ENCODE data around the gene TBC1D22A. TPM values are rescaled to one million over a fixed set of nuclear protein-coding genes. Genes with fewer than 3 reads are reported as not detected.

The TBC1D22A gene
- total and polyA plus RNA-seq, 4 donors, result 4.1 to 12.4 (median 8.4) TPM

GRCh38 chr22:46906326-46907045, 144.0 kb downstream of the TBC1D22A start:
- Histone ChIP-seq H3K27ac (ENCODE audit: low read depth in 1 of 2, low read length in 2 of 2) (no peak overlapping the region), H3K36me3 (ENCODE audit: control insufficient read depth in 4 of 4, insufficient read depth in 3 of 4, low read depth in 1 of 4, low read length in 3 of 4) (peaks cover 0 to 3% (median 0%) of the 10 kb centered on the region in 4 donors), H3K9me3 (ENCODE audit: control insufficient read depth in 4 of 4, low read length in 3 of 4) (no peaks in the 10 kb centered on the region), H3K4me1 (ENCODE audit: control insufficient read depth in 4 of 4, insufficient read depth in 4 of 4, low read length in 3 of 4) (no peaks in the 10 kb centered on the region), H3K27me3 (ENCODE audit: control insufficient read depth in 4 of 4, insufficient read depth in 4 of 4, low read length in 3 of 4) (no peaks in the 10 kb centered on the region), H3K9ac (ENCODE audit: low read depth in 1 of 2, low read length in 2 of 2) (no peak overlapping the region), H3K4me3 (ENCODE audit: low read depth in 1 of 3, low read length in 3 of 3) (no peak overlapping the region)
- 96% methylated on average over 18 of the region's 18 CpGs for WGBS
- TF ChIP-seq NR2F2 (IDR thresholded peaks at IDR 0.05) (no peak), EGR1 (IDR thresholded peaks at IDR 0.05; ENCODE audit: low read depth in 2 of 2) (no peak), GABPA (IDR thresholded peaks at IDR 0.05 in 1 of 2, conservative IDR thresholded peaks at IDR 0.05 in 1 of 2) (no peak), TAF1 (conservative IDR thresholded peaks at IDR 0.05) (no peak), JUND (IDR thresholded peaks at IDR 0.05) (no peak), RXRA (IDR thresholded peaks at IDR 0.05) (no peak), REST (IDR thresholded peaks at IDR 0.05) (no peak), MAX (IDR thresholded peaks at IDR 0.05) (no peak), HNF4A (conservative IDR thresholded peaks at IDR 0.05) (no peak), FOXA2 (IDR thresholded peaks at IDR 0.05) (no peak), SP1 (IDR thresholded peaks at IDR 0.05) (no peak), ZBTB33 (IDR thresholded peaks at IDR 0.05) (no peak), FOXA1 (IDR thresholded peaks at IDR 0.05) (no peak), HNF4G (IDR thresholded peaks at IDR 0.05) (no peak)
- no peak for DNase-seq (ENCODE audit: low spot score)

- WGBS, result 97% methylated on average over 24 of the region's 24 CpGs
- TF ChIP-seq GABPA (IDR thresholded peaks at IDR 0.05 in 1 of 2, conservative IDR thresholded peaks at IDR 0.05 in 1 of 2), result no peak
- no peak for TF ChIP-seq ATF3 (IDR thresholded peaks at IDR 0.05)
- TF ChIP-seq RAD21 (IDR thresholded peaks at IDR 0.05), result no peak
- TF ChIP-seq NR2F2 (IDR thresholded peaks at IDR 0.05), result no peak
- TF ChIP-seq JUND (IDR thresholded peaks at IDR 0.05), result no peak
- no peak for TF ChIP-seq RXRA (IDR thresholded peaks at IDR 0.05)
- TF ChIP-seq HNF4A (conservative IDR thresholded peaks at IDR 0.05), result no peak
- TF ChIP-seq TAF1 (conservative IDR thresholded peaks at IDR 0.05), result no peak
- TF ChIP-seq REST (IDR thresholded peaks at IDR 0.05), result no peak
- TF ChIP-seq MAX (IDR thresholded peaks at IDR 0.05), result no peak
- TF ChIP-seq FOXA2 (IDR thresholded peaks at IDR 0.05), result no peak
- no peak for TF ChIP-seq ZBTB33 (IDR thresholded peaks at IDR 0.05)
- TF ChIP-seq SP1 (IDR thresholded peaks at IDR 0.05), result no peak
Measured at GRCh38 chr22:46907241-46908215, 145.1 kb downstream of the TBC1D22A start.

More at GRCh38 chr22:46907241-46908215, 145.1 kb downstream of the TBC1D22A start:
- H3K36me3 ChIP-seq (ENCODE audit: control insufficient read depth in 4 of 4, insufficient read depth in 3 of 4, low read depth in 1 of 4, low read length in 3 of 4), result peaks cover 0 to 2% (median 0%) of the 10 kb centered on the region in 4 donors
- H3K9ac ChIP-seq (ENCODE audit: low read depth in 1 of 2, low read length in 2 of 2), result no peak overlapping the region
- H3K4me3 ChIP-seq (ENCODE audit: low read depth in 1 of 3, low read length in 3 of 3), result no peak overlapping the region
- H3K27ac ChIP-seq (ENCODE audit: low read depth in 1 of 2, low read length in 2 of 2), result no peak overlapping the region
- no peak for DNase-seq (ENCODE audit: low spot score)
- no peaks in the 10 kb centered on the region for H3K4me1 ChIP-seq (ENCODE audit: control insufficient read depth in 4 of 4, insufficient read depth in 4 of 4, low read length in 3 of 4)
- no peaks in the 10 kb centered on the region for H3K9me3 ChIP-seq (ENCODE audit: control insufficient read depth in 4 of 4, low read length in 3 of 4)
- H3K27me3 ChIP-seq (ENCODE audit: control insufficient read depth in 4 of 4, insufficient read depth in 4 of 4, low read length in 3 of 4), result no peaks in the 10 kb centered on the region
